K562 (cell line): ENCODE measurements around the gene BANP. TPM values are rescaled to one million over a fixed set of nuclear protein-coding genes. Genes with fewer than 3 reads are reported as not detected.
"Not testable (repeated sequence)": the region's sequence is repeated elsewhere in the genome, so short reads cannot be mapped to it uniquely, and the experiment has no call there.

Experiments
- ATAC-seq: fragments of 200-7000 bp; cut with Tn5 transposase; 3 replicates; pipeline ENCODE4 v1.9.1; 2020; ENCODE audit warnings: moderate library complexity
- BruUV-seq: library from RNA; stranded (reverse); fragments of 400-500 nt; replicated peaks from 2 replicates; lab custom pipeline; 2021; lab: Mats Ljungman, UMichigan
- CTCF ChIA-PET: fragments of 300-600 bp; formaldehyde crosslinking; extraction: SDS; loops from one replicate; lab custom pipeline; 2021; ENCODE audit warnings: low intra/inter-chr PET ratio; lab: Yijun Ruan, JAX
- POLR2A ChIA-PET: fragments of 300-600, 350-650 bp; sonication (Branson Sonifier 250); formaldehyde crosslinking; extraction: SDS; loops from one replicate; lab custom pipeline; 2021; ENCODE audit warnings: antibody characterized with exemption, inconsistent platforms; lab: Yijun Ruan, JAX
- DNase-seq, 4 experiments: peaks; one replicate each; pipeline versions ENCODE4 v3.0.0 to v3.0.0-alpha.2; 2011 to 2018; ENCODE audit warnings: low spot score in 3 of 4, mixed read lengths in 3 of 4; ENCODE audit errors: extremely low read depth in 1 of 4
- FAIRE-seq: peaks from 2 replicates; lab custom pipeline; 2011; peaks lifted over from hg19 to GRCh38; lab: Jason Lieb, UNC
- H2AFZ ChIP-seq: 2 replicates; pipeline ENCODE4 v1.6.0; 2011; ENCODE audit warnings: low read depth, low read length, control low read depth, inconsistent platforms
- H3K27ac ChIP-seq: fragments of 200-600 bp; 3 replicates; pipeline ENCODE4 v1.8.0; 2011; ENCODE audit warnings: low read depth, mild to moderate bottlenecking, control low read depth, inconsistent platforms, low read length, moderate library complexity, mixed read lengths; ENCODE audit errors: extremely low read depth
- H3K27me3 ChIP-seq, 2 experiments: fragments of 300-600 bp in 1 of 2; 2 replicates in 1 of 2; 3 replicates in 1 of 2; pipeline versions ENCODE4 v1.6.0 to v1.8.0; 2011; ENCODE audit warnings: inconsistent platforms in 2 of 2, low read length in 2 of 2, mild to moderate bottlenecking in 1 of 2, mixed read lengths in 1 of 2, moderate library complexity in 1 of 2; ENCODE audit not compliant: control insufficient read depth in 2 of 2, insufficient read depth in 2 of 2
- H3K36me3 ChIP-seq: fragments of 300-600 bp; 3 replicates; pipeline ENCODE4 v1.8.0; 2011; ENCODE audit warnings: mild to moderate bottlenecking, low read length, inconsistent platforms; ENCODE audit not compliant: control insufficient read depth, insufficient read depth
- H3K4me1 ChIP-seq, 2 experiments: fragments of 200-600 bp in 1 of 2; replicated peaks in 1 of 2; 2 replicates in 1 of 2; 3 replicates in 1 of 2; pipeline versions ENCODE4 v1.5.1 to v1.8.0; 2011; ENCODE audit warnings: inconsistent platforms in 2 of 2, low read length in 2 of 2, mild to moderate bottlenecking in 1 of 2, mixed read lengths in 1 of 2, moderate library complexity in 1 of 2; ENCODE audit not compliant: control insufficient read depth in 2 of 2, insufficient read depth in 2 of 2
- H3K4me2 ChIP-seq: 2 replicates; pipeline ENCODE4 v1.6.1; 2011; ENCODE audit warnings: low read length, control low read depth, inconsistent platforms, mixed read lengths; ENCODE audit not compliant: insufficient read depth
- H3K4me3 ChIP-seq: fragments of 200-600 bp; sonication (generic), shearing (Covaris generic); 2 replicates; pipeline ENCODE4 v1.5.1; 2016; ENCODE audit warnings: control low read depth, inconsistent platforms
- H3K79me2 ChIP-seq: fragments of 200-600 bp; 3 replicates; pipeline ENCODE4 v1.8.0; 2011; ENCODE audit warnings: low read length, inconsistent platforms; ENCODE audit not compliant: control insufficient read depth, insufficient read depth
- H3K9ac ChIP-seq, 2 experiments: 2 replicates each; pipeline versions ENCODE4 v1.6.0 to v1.6.1; 2011; ENCODE audit warnings: low read depth in 2 of 2, low read length in 2 of 2, control low read depth in 1 of 2, inconsistent platforms in 1 of 2, mild to moderate bottlenecking in 1 of 2, mixed read lengths in 1 of 2; ENCODE audit not compliant: insufficient read depth in 1 of 2
- H3K9me1 ChIP-seq: one replicate; pipeline ENCODE4 v1.6.0; 2011; ENCODE audit warnings: inconsistent platforms, mild to moderate bottlenecking, low read length, moderate library complexity; ENCODE audit not compliant: control insufficient read depth, insufficient read depth
- H3K9me3 ChIP-seq: replicated peaks from 2 replicates; pipeline ENCODE4 v1.5.1; 2011; ENCODE audit warnings: low read depth, low read length, inconsistent platforms; ENCODE audit not compliant: control insufficient read depth, insufficient read depth
- H4K20me1 ChIP-seq: replicated peaks from 2 replicates; pipeline ENCODE4 v1.6.1; 2011; ENCODE audit warnings: low read length, inconsistent platforms, mixed read lengths; ENCODE audit not compliant: control insufficient read depth, insufficient read depth
- E4F1 ChIP-seq: fragments of 250-450 bp; sonication (Bioruptor Pico); IDR thresholded peaks from 2 replicates; pipeline ENCODE4 v1.5.0; 2021; ENCODE audit warnings: mild to moderate bottlenecking, borderline replicate concordance
- POLR2G ChIP-seq: fragments of 200-400 bp; formaldehyde crosslinking; IDR thresholded peaks from 2 replicates; pipeline ENCODE4 v1.6.1; 2017; ENCODE audit warnings: low read depth, mild to moderate bottlenecking, antibody characterized with exemption, low read length, moderate library complexity
- WGBS: fragments of 100-300 bp; shearing (Covaris generic); methylation state at CpG from one replicate; pipeline ENCODE4 v1.1.6; 2016; ENCODE audit warnings: low coverage, mixed read lengths; ENCODE audit not compliant: insufficient coverage; ENCODE audit errors: missing lambda C conversion rate; 5-methylcytosine and 5-hydroxymethylcytosine counted together
- in situ Hi-C: fragments of 300-500 bp; cut with MboI; formaldehyde crosslinking; loops from 4 replicates; pipeline ENCODE4 v1.15.0; 2018; ENCODE audit warnings: inconsistent platforms, mixed read lengths
- intact Hi-C: fragments of 100-400 bp; cut with micrococcal nuclease; formaldehyde crosslinking; loops from 2 replicates; pipeline ENCODE4 v1.14.2; 2022
- polyA plus RNA-seq, 8 experiments: library from polyadenylated mRNA; depleted of rRNA in 4 of 8; stranded (reverse) in 5 of 8; unstranded in 3 of 8; fragments of >200 nt; fragmentation: Nextera tagmentation in 2 of 8; fragmentation: Illumina TruSeq in 1 of 8; extraction: Ambion mirVana in 2 of 8; extraction: Trizol in 1 of 8; gene quantifications; 2 replicates each; pipeline versions ENCODE4 v1.2.1 to v1.2.3, GENCODE V29; 2011 to 2014; ENCODE audit warnings: inconsistent platforms in 1 of 8, missing spikeins in 1 of 8
- total RNA-seq, 7 experiments: library from RNA; depleted of rRNA in 6 of 7; stranded (reverse); fragments of >200 nt in 6 of 7; fragmentation: Illumina TruSeq in 2 of 7; extraction: Trizol in 2 of 7; gene quantifications; 2 replicates each; pipeline versions ENCODE4 v1.2.1 to v1.2.3, GENCODE V29; 2011 to 2021; ENCODE audit warnings: low replicate concordance in 1 of 7

The BANP gene
- total and polyA plus RNA-seq, 9 of the 15 experiments (the other 6 are each of a cell fraction or from before 2014, with no cell fraction given): 4.6 to 22.1 (median 15.6) TPM

- TF ChIP-seq E4F1 (no peak), POLR2G (0 out of 2 replicates have a peak, but pooled peaks have one; percentile 18)
- Histone ChIP-seq H4K20me1 (0 out of 2 replicates have a peak, but pooled peaks cover 3% of the 10 kb centered on the region), H3K4me2 (no peak overlapping the region), H3K4me3 (no peak overlapping the region), H3K4me1 (peaks cover 0 to 3% of the 10 kb centered on the region in 2 experiments; a peak in 1 of 5 replicates), H3K27ac (no peak overlapping the region), H2AFZ (no peak overlapping the region), H3K9ac (no peak overlapping the region), H3K36me3 (peaks cover 5% of the 10 kb centered on the region; the same call in 1 of the 3 replicates), H3K27me3 (no peaks in the 10 kb centered on the region), H3K79me2 (no peaks in the 10 kb centered on the region), H3K9me1 (no peaks in the 10 kb centered on the region), H3K9me3 (no peaks in the 10 kb centered on the region)
- CTCF ChIA-PET: no interaction called here
- POLR2A ChIA-PET: no interaction called here
- FAIRE-seq (no peak), ATAC-seq (no peak), DNase-seq (no peak)
- WGBS: 89% methylated on average over 33 of the region's 51 CpGs
- no TSS peak for BruUV-seq
- intact Hi-C loops (no loop called here), in situ Hi-C loops (no loop called here)
These were observed 76.0 kb downstream of the BANP start for GRCh38 chr16:88026964-88027938.

DNA sequence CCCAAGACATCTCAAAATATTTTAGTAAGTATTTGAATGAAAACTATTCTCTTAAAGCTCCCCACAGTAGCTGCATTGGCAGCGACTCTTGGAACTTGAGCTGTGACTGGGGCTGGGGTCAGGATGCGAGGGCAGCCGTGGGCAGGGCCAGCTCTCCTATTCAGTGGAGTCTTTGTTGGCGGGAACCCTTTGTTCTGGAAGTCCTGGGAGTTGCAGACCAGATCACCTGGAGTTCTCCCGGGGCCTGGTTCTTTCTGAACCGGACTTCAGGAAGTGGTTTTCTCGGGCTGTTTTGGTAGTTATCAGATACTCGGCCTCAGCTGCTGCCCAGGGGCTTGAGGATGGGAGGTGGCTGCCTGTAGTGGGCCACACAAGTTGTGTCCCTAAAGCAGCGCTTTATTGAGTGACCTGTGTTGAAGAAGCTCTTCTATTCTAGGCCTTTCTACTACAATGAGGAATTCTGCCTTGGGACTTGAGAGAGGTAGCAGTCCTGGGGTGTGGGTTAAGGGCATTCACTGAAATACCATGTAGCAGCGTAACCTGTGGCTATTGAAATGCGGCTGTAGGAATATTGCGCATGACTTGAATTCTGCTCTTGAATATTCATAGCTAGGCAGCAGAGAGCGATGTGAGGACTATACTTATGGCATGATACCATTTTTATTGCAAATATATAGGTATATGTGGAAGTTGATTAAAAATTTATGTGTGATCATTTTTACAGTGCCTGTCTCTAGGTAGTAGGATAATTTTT is 77.1 kb downstream of the BANP start:
- BruUV-seq, H3K4me2 ChIP-seq, FAIRE-seq, H3K9me3 ChIP-seq, H3K36me3 ChIP-seq, POLR2A ChIA-PET, H3K79me2 ChIP-seq, intact Hi-C loops, H3K9me1 ChIP-seq, H3K4me1 ChIP-seq, in situ Hi-C loops, DNase-seq, H3K4me3 ChIP-seq, ATAC-seq, H3K27ac ChIP-seq, H3K27me3 ChIP-seq, H2AFZ ChIP-seq, H4K20me1 ChIP-seq, H3K9ac ChIP-seq, CTCF ChIA-PET: not testable (repeated sequence)
- WGBS: 95% methylated on average over 9 of the region's 13 CpGs
